ENCODE data around the gene GYPB.
"Not testable (repeated sequence)": the region's sequence is repeated elsewhere in the genome, so short reads cannot be mapped to it uniquely, and the experiment has no call there.

Gene GYPB

DNA sequence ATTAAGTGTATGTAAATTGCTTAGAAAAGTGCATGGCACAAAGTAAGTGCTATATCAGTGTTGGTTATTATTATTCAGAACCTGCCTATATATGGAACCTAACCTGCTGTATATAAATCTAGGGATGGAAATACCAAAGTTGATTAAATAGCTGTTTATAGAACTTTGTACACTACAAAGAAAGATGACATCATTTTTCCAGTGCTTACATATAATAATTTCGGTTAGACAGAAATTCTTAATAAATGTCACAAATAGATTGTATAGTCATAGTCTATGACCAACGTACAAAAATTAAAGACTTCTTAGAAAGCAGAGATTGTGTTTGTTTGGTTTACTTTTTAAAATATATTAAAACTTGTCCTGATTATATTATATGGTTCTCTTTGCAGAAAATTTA lies 4.4 kb downstream of the GYPB start:
- no peak for DNase-seq (ENCODE audit: low spot score)

DNA sequence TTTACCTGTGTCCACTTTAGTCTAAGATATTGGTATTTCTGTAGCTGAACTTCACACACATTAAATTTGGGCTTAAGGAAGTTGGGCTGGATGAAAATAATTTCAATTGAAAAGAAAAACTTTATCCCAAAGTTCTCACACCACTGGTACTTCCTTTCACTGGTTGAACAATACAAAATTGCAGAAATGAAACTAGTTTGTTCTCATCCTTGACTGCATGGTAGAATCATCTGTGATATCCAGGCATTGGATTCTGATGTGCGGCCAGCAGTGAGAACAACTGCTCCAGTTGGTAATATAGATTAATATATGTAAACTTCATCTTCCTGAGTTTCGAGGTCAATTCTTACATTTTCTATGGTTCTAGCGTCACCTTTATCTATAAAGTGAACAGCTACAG lies 10.6 kb downstream of the GYPB start:
- DNase-seq (ENCODE audit: low spot score): not testable (repeated sequence)

DNA sequence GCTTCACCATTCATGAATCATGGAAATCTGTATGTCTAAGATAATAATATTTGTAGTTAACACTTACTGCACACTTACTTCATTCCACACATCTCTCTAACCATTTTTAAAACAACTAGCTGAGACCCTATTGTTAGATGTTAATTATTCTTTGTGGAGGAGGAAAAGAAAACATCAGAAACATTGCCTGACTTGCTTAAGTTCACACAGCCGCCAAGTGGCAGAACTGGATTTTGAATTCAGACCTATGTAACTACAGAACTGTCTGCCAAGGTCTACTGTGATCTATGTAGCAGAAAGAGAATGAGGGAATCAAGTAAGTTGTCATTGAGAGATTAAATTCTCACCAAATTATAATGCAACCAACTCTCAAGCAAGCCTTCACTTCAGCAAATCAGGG lies 11.2 kb downstream of the GYPB start:
- not testable (repeated sequence) for DNase-seq (ENCODE audit: low spot score)

DNA sequence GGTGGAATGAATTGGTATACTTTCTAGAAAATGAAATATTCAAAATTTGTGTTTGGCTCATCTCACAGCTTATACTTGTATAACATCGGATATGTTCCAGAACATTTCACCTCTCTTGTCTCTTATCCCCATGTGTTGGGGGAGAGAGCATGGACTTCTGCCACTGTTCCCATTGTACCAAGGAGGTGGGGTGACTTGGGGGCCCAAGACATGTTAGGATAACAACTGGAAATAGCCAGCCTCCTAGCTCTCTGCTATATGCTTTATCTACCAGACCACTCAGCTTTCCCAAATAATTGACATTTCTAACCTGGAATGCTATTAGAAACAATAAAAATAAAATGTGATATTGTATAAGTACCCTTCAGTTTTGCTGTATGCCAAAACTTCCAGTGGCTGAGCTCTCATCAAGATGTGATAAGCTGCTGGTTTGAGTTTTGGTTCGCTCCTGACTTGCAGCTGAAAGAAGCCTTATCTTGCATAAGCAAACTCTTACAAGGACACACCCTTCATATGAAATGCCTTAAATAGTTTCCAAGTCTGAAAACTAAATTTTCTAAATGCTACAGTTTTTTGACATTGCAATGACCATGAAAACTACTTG lies 12.9 kb downstream of the GYPB start:
- not testable (repeated sequence) for DNase-seq (ENCODE audit: low spot score)

DNA sequence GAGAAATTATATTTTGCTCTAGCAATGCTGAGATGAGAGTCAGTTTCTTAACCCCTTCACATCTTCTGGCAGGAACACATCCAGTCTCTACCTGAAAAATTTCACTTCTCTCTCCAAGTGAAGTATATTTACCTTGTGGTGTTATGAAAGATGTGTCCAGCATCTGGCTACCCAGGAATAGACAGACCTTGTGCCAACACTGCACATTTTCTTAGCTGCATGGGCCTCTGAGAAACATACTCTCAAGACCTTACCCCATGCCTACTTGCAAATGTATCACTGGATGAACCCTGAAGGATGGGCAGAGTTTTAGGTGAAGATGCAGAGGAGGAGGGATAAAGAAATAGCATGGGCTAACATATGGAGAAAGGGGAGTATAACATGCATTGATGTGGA lies 13.6 kb downstream of the GYPB start:
- not testable (repeated sequence) for DNase-seq (ENCODE audit: low spot score)

GRCh38 chr4:144004868-144005557 lies 14.2 kb downstream of the GYPB start:
- DNase-seq (ENCODE audit: low spot score): not testable (repeated sequence)

GRCh38 chr4:144003890-144004265 lies 15.3 kb downstream of the GYPB start:
- not testable (repeated sequence) for DNase-seq (ENCODE audit: low spot score)

GRCh38 chr4:144003205-144003889 lies 15.8 kb downstream of the GYPB start:
- DNase-seq (ENCODE audit: low spot score): not testable (repeated sequence)

GRCh38 chr4:144000331-144000995 lies 18.7 kb downstream of the GYPB start:
- DNase-seq (ENCODE audit: low spot score): not testable (repeated sequence)

DNA sequence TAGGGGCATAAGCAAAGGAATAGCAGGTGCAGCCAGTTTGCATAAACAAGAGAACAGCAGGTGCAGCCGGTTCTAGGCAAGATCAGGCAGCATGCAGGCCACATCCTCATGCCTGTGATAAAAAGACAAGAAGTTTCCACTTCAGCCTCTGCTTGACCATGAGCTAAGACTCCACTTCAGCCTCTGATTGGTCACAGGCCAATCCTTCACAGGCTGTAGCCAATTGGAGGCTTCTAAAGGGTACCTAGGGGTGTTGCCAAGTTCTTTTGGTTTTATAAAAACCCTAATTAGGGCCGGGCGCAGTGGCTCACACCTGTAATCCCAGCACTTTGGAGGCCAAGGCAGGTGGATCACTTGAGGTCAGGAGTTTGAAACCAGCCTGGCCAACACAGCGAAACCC lies 23.0 kb downstream of the GYPB start:
- not testable (repeated sequence) for DNase-seq (ENCODE audit: low spot score)

GRCh38 chr4:143991761-143992160 lies 27.4 kb downstream of the GYPB start:
- DNase-seq (ENCODE audit: low spot score): not testable (repeated sequence)

GRCh38 chr4:143990717-143991116 lies 28.5 kb downstream of the GYPB start:
- DNase-seq (ENCODE audit: low spot score): not testable (repeated sequence)

DNA sequence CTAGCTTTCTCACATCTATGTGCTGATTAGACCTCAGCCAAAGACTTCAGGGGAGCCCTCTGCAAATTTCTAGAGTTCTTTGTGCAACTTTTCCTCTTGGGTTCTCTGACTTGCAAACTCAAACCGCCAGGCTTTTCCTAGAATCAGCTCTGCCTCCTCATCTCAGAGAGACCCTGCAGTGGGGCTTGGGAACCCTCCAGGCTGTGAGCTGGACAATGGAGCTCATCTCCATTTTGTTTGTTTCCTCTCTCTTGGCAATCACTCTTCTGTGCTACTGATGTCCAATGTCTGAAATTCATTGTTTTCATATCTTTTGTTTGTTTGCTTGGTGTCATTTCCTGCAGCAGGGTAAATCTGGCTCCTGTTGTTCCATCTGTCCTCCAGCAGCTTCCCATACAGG lies 33.0 kb downstream of the GYPB start:
- DNase-seq (ENCODE audit: low spot score): no peak

DNA sequence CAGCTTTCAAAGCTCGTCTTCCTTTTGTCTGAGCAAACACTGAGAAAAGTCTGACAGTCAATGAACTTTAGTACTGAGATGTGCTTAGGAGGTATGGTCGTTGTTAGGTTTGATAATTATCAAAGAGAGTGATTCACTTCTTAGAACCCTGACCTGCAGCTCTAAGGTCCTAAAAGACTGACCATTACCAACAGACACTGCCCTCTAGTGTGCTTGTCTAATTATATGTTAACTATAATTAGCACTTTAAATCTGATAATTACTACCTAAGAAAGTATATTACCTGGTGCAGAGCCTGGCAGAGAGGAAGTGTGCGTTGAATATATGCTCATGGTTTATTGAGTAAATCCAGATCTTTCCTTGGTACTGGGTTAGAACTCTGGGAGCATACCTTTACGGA lies 38.4 kb downstream of the GYPB start:
- not testable (repeated sequence) for DNase-seq (ENCODE audit: low spot score)

DNA sequence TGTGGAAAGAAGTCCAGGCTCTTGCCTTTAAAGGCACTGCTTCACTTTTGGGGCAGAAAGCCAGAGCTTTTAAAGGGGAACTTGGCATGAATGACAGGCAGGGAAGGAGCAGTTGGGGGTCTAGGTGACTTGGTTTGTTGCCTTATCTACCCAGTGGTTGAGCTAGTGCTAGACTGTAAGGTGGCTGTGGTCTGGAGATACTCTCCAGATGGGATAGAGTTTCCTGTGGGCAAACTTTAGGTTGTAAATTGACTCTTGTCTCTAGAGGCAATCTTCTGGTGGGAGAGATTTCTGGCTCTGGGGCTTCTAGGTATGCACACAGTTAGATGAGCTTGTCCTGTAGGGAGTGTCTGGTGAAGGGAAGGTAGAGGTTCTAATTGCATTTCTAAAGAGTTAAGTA lies 43.7 kb downstream of the GYPB start:
- not testable (repeated sequence) for DNase-seq (ENCODE audit: low spot score)

DNA sequence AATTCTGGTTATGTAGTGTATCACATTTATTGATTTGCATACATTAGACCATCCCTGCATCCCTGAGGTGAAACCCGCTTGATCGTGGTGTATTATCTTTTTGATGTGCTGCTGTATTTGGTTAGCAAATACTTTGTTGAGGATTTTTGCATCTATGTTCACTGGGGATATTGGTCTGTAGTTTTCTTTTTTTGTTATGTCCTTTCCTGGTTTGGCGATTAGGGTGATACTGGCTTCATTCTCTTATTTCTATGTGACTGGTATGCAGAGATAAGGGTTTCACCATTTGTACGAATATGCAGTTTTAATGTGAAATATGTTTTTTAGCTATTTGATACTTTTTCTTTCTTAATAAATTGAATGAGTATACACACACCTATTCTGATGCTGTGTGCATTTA lies 45.2 kb downstream of the GYPB start:
- not testable (repeated sequence) for DNase-seq (ENCODE audit: low spot score)

DNA sequence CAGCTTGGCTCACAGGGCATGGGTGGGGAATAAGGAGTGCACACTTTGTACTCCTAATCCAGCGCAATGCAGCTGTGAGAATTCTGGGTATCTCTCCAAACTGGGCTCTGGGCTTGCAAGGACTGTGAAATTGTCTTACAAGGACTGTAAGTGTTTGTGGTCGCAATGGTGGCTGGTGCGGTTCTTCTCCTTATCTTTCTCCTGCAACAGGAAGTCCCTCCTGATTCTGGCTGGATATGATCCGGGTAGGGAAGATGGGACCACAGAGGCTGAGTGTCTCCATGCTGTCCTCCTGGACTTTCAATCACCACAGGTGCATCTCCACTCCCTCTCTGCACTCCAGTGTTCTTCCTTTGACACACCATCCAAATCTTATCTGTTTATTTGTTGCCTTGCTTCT lies 58.1 kb downstream of the GYPB start:
- DNase-seq (ENCODE audit: low spot score): no peak

GRCh38 chr4:143955306-143955705 lies 63.9 kb downstream of the GYPB start:
- DNase-seq (ENCODE audit: low spot score): not testable (repeated sequence)

- DNase-seq (ENCODE audit: low spot score): not testable (repeated sequence)
Measured at GRCh38 chr4:143951458-143951972, 67.7 kb downstream of the GYPB start.

- DNase-seq (ENCODE audit: low spot score): not testable (repeated sequence)
Measured at GRCh38 chr4:143950967-143951366, 68.2 kb downstream of the GYPB start.

DNA sequence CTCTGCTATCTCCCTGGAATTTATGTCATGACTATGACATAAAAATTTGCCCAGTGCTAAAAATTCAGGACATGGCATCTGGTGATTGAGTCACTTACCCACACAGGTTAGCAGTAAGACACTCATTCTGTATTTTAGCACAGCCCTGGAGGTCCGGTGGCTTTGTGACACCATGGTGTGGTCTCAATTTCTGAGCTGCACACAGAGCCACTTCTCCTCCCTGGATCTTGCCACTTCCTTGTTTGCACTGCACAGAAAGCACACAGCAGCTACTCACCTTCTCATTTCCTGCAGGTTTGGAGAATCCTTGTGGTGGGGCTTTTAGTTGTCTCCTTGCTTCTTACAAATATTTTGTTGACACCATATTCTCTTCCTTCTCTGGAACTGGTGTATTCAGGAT lies 69.0 kb downstream of the GYPB start:
- not testable (repeated sequence) for DNase-seq (ENCODE audit: low spot score)

GRCh38 chr4:143947493-143947892 lies 71.7 kb downstream of the GYPB start:
- not testable (repeated sequence) for DNase-seq (ENCODE audit: low spot score)
